Stimulated activated CD4-positive, alpha-beta T cell treated with anti-CD3 and anti-CD28 coated beads, Interleukin-12 subunit alpha, Interleukin-12 subunit beta, amount 100 ng/mL, for 24 hours (primary cell): ENCODE measurements around the gene ASL.
"Not testable (repeated sequence)": the region's sequence is repeated elsewhere in the genome, so short reads cannot be mapped to it uniquely, and the experiment has no call there.

Source experiments
- DNase-seq, 2 experiments: peaks; one replicate each; pipeline ENCODE4 v3.0.0-alpha.2; 2020; ENCODE audit warnings: low read depth in 2 of 2

ASL gene

GRCh38 chr7:66119245-66119850 lies 43.7 kb downstream of the ASL start:
- no peak for DNase-seq

- no peak for DNase-seq
These were observed 47.5 kb downstream of the ASL start for GRCh38 chr7:66123175-66123528.

- DNase-seq: not testable (repeated sequence)
These were observed 48.9 kb downstream of the ASL start for GRCh38 chr7:66124569-66124861.

- DNase-seq: no peak
These were observed 49.6 kb downstream of the ASL start for GRCh38 chr7:66125052-66125694.

GRCh38 chr7:66125781-66126352 lies 50.2 kb downstream of the ASL start:
- DNase-seq: not testable (repeated sequence)

DNA sequence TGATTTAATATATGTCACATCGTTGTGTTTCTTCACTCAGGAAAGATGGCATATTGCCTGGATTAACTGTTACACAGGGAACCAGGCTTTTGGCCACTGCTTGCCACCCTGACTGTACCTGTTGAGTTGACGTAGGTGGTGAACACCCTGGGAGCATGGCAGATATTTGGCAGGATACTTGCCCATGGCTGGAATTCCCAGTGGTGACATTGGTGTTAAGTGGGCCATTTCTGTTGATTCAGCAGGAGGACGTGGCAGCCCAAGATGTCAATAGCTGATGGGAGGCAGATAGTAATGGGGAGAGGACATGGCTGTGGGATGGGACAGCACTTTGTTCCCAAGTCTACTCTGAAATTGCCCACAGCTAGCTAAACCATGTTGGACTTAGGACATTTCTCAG lies 51.6 kb downstream of the ASL start:
- DNase-seq: not testable (repeated sequence)

- no peak for DNase-seq
These were observed 63.6 kb downstream of the ASL start for GRCh38 chr7:66138994-66139752.

DNA sequence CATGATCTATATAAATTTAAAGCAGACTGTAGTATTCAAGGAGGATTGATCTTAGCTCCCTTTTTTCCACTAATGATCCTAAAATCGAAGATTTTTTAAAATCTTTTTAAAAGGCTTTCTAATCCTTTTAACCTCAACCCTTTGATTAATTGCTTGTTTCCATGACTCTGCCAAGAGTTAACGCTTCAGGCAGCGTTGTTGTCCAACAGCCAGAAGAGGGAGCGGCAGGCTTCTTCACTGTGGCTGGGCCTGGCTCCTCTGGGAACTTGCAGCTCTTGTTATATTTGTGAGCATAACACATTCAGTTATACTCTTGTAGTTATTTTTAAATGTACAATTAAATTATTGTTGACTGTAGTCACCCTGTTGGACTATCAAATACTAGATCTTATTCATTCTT lies 65.3 kb downstream of the ASL start:
- DNase-seq: no peak

DNA sequence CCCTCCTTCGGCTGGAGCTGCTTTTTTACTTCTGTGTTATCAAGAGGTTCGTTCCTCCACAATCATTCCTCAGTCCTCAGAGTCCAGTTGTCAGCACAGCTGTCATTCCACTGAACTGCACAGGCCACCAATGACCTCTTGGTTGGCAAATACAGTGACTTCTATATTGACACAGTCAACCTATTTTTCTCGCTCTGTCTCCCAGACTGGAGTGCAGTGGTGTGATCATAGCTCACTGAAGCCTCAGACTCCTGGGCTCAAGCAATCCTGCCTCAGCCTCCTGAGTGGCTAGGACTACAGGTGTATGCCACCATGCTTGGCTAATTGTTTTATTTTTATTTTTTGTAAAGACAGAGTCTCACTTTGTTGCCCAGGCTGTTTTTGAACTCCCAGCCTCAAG lies 66.7 kb downstream of the ASL start:
- no peak for DNase-seq

- no peak for DNase-seq
These were observed 67.4 kb downstream of the ASL start for GRCh38 chr7:66142996-66143395.
